CD4-positive, alpha-beta T cell treated with Interleukin-15 for 1 hour (primary cell): ENCODE results near the gene OPN4.
"Not testable (repeated sequence)": the region's sequence is repeated elsewhere in the genome, so short reads cannot be mapped to it uniquely, and the experiment has no call there.

Source experiments
- DNase-seq: peaks from one replicate; pipeline ENCODE4 v3.0.0-alpha.2; 2020

OPN4 gene, protein sequence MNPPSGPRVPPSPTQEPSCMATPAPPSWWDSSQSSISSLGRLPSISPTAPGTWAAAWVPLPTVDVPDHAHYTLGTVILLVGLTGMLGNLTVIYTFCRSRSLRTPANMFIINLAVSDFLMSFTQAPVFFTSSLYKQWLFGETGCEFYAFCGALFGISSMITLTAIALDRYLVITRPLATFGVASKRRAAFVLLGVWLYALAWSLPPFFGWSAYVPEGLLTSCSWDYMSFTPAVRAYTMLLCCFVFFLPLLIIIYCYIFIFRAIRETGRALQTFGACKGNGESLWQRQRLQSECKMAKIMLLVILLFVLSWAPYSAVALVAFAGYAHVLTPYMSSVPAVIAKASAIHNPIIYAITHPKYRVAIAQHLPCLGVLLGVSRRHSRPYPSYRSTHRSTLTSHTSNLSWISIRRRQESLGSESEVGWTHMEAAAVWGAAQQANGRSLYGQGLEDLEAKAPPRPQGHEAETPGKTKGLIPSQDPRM

DNA sequence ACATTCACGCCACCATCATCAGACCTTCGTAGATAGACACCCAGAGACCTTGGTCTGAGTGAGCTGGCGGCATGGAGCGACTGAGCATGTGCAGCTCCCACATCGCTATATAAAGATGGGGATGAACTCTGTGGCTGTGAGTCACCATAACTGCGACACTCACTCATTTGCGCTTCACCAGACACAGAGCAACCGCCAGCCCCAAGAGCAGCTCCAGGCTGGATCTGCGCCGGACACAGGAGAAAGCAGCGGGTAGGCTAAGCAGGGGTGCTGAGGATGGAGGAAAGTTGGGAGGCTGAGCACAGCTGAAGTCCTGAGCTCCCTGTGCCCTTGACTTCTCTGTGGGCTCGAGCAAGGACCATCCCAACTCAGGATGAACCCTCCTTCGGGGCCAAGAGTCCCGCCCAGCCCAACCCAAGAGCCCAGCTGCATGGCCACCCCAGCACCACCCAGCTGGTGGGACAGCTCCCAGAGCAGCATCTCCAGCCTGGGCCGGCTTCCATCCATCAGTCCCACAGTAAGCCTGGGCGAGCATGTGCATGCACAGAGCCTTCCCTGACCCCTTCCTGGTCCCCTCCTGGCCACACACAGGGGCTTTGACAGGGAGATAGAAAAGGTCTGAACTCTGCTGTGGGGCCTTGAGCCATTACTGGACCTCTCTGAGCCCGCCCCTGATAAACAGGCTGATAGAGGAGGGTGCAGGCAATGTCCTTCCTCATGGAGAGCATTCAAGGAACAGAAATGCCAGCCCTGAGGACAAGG lies at the start of gene OPN4:
Gene OPN4, plus strand, starts transcription at position 137 of the 762 bp plus-strand sequence. Its CDS starts 237 bp downstream, at position 374.
- DNase-seq = no peak

DNA sequence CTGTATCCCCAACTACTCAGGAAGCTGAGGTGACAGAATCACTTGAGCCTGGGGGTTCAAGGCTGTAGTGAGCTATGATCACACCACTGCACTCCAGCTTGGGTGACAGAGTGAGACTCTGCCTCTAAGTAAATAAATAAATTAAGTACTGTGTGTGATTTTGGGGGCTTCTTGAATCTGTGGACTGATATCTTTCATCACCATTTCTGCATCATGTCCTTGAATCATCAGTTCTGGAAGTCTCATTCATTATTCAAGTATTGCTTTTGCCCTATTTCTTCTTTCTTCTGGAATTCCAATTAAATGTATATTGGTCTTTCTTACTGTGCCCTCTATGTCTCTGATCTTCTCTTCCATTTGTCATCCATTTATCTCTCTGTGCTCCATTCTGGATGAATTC lies 46.7 kb upstream of the OPN4 start:
- no peak for DNase-seq

DNA sequence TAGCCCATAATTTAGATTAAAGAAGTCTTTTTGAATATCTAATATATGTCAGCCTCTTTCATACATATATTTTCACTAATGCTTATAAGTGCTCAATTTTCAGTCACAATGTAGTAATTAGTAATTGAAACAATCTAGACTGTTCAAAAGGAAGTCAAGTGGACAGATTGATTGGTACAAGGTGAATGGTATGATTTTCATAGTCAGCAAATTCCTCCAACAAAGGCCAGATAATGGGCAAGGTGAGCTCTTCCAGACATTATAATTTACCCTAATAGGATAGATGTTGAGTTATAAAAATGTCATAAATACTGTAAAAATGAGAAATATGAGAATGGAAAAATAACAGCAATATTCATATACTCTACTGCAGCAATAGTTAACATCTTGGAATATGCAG lies 44.4 kb upstream of the OPN4 start:
- DNase-seq = no peak

DNA sequence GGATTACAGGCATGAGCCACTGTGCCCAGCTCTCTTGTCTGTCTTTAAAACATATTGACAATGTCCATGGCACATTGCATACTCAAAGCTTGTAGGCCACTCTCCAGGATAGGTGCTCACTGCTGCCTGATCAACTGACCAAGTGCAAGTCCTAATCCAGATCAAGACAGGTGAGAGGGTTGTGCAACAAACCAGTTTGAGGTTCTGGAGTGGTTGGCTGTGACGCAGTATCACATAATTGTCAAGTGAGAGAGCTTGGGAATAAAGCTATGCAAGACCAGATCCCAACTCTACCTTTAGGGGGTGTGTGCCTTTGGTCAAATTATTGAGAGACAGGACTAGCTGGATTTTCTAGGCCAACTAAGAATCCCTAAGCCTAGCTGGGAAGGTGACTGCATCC lies 43.0 kb upstream of the OPN4 start:
- no peak for DNase-seq

DNA sequence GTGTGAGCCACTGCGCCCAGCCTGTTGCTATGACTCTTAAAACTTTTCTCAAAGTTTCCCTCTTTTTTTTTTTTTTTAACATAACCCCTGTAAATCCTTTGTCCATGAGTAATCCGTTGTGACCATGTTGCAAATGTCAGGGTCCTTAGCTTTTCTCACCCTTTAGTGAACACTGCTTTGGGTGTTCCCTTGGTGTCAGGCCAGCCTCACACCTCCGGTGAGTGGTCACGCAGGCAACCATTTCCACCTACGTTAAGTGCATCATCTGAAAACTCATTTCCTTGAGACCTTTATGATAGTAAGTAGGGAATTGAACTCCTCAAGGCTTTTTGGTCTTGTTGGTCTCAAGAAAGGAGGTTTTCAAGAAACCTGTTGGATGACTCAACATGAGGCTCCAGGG lies 41.3 kb upstream of the OPN4 start:
- no peak for DNase-seq

DNA sequence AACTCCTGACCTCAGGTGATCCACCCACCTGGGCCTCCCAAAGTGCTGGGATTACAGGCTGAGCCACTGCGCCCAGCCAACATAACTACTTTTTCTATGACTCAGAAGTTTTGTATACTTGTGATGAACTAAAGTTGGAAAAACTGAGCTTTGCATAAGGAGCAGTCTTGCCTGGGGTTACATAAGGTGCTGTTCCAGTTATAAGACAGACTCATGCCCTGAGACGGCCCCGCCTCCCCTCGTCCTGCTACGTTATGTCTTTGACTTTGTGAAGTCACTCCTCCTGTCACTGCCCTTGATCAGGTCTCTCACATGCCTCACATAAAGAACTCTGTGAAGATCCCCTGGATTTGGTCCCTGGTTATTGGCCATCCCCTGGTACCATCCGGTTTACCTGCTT lies 40.4 kb upstream of the OPN4 start:
- DNase-seq = no peak

DNA sequence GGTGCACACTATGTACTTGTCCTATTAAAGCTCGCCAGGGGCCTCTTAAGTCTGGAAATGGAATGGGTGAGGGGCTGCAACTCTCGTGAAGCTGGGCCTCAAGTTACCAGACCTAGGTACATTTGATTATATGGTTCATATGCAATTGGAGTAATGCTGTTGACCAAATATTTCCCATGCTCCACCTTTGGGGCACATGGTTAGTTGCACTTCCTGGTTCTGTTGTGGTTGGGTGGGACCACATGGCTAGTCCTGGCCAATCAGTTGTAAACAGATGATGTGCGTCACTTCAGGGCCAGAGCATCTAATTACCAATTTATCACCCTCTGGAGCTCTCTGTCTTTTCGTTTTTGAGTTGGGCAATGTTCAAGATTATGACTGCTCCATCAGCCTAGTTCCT lies 39.5 kb upstream of the OPN4 start:
- DNase-seq = no peak

DNA sequence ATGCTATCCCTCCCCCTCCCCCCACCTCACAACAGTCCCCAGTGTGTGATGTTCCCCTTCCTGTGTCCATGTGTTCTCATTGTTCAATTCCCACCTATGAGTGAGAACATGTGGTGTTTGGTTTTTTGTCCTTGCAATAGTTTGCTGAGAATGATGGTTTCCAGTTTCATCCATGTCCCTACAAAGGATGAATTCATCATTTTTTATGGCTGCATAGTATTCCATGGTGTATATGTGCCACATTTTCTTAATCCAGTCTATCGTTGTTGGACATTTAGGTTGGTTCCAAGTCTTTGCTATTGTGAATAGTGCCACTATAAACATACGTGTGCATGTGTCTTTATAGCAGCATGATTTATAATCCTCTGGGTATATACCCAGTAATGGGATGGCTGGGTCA lies 37.1 kb upstream of the OPN4 start:
- not testable (repeated sequence) for DNase-seq

DNA sequence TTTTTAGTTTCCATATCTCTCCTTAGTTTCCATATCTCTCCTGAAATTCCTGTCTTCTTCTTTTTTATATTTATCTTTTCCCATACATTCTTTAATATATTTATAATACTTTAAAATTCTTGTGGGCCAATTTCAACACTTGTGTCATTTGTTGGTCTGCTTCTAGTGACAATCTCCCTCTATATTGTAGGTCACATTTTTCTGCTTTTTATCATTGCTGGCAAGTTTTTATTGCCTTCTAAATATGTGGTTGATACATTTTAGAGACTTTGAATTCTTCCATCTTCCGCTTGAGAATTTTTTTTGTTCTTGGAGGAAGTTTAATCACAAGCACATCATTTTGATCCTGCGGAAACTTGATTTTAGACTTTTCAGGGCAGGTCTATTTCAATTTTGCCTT lies 26.0 kb upstream of the OPN4 start:
- DNase-seq = no peak

DNA sequence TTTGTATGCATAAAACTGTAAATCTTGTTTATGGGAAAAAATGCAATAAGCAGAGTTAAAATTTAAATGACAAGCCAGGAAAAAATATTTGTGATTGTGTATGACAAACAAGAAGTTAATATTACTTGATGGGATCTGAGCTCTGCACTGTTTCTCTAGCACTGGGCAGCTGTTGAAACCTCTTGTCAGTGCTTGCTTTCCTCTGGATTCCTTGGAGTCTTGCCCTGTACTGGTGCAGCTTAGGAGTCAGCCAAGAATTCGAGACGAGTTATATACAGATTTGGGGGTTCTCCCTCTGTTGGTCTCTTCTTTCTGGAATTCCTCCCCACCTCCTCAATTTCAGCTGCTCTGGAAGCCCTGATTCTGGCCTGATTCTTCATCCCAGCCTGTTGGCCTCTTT lies 24.3 kb upstream of the OPN4 start:
- no peak for DNase-seq

DNA sequence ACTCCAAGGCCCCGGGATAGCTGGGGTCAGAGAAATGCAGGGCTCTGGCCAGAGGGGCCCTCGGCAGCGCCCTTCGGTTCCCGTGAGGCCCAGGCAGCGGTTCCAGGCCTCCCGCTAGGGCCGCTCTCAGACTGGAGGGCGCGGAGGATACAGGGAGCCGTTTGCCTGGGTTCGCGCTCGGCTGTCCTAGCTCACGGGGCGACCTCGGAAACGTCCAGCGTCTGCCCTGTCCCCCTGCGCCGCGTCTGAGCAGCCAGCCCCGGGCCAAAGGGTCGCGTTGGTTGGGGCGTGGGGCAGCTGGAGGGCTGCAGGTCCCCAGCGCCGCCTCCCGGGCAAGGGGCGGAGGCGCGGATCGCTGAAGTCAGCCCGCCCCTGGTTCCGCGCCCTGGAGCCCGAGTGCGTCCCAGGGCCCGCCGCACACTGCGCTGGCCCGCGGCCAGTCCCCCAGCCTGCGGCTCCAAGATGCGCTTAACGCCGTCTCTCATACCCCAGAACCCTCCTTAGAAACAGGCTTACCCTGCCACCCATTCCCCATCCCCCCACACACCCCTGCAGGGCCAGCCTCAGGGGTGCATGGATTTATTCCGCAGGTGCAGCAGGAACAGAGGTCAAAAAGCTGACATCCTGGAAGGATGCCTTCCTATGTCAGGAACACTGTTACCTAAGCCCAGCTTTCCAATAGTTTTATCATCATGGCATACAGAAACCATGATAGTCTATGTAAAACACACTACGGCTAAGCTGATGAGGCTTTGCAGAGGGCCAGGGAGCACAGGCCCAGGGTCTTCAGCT lies 22.1 kb upstream of the OPN4 start:
- no peak for DNase-seq

DNA sequence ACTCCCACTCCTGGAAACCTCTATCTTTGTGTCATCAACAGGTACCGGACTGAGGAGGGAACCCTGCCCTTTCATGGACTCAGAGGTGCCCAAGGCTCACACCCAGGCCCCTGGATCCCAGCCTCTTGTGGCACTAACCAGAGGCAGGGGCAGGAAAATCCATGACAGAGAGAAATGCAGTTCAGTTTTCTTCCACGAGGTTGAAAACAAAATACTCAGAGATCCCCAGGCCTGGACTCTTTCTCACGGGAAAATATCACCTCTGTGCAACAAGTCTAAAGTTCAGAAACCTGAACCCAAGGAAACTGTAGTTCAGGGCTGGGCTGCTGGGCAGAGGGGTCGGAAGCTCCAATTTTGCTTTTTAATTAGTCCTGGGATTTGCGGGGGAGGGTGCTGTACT lies 21.4 kb upstream of the OPN4 start:
- DNase-seq = no peak

DNA sequence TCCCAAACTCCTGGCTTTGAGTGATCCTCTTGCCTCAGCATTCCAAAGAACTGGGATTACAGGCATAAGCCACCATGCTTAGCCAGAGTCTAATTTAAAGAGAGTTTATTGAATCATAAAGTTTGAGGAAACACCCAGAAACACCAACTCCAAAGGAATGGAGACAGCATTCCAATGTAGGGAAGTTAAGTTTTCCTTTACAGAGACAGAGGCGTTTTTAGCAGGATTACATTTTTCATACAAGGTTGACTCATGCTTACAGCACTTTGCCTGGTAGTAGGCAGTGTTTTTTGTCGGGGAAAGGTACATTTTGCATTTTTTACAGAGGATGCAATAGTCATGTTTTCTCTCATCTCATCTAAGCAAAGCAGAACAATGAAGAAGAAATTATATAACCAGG lies 18.9 kb upstream of the OPN4 start:
- no peak for DNase-seq

DNA sequence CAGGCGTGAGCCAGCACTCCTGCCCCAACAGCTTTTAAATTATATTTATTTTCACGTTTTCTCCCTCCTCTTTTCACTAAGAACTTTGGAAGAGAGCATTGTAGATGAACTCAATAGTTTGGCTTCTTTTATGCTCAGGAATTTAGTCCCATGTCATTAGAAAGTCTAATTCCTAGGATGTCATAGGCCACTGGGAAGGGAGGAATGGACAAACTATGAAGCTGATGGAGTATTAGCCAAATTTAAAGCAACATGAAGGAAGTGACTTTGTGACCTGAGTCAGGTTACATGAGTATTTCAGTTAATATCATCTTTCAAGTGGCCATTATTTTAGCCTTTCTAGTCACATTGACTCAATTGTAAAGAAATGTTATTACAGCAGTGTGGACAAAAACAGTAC lies 18.0 kb upstream of the OPN4 start:
- no peak for DNase-seq

DNA sequence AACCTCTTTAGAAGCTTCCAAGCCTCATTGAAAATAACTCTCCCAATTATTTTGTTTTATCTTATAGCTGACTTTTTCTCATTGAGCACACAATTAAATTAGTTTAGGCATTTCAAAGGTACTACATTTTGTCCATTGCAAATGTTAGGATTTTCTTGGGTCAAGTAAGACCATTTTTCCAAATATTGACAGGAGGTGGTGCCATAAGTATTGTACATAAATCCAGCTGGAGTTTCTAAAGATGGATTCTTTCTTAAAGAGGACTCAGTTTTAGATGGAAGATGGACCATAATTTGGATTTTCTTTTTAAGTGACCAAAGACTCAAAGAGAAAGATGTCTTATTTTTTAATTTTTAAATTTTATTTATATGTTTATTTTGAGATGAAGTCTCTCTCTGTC lies 12.3 kb upstream of the OPN4 start:
- DNase-seq = no peak

DNA sequence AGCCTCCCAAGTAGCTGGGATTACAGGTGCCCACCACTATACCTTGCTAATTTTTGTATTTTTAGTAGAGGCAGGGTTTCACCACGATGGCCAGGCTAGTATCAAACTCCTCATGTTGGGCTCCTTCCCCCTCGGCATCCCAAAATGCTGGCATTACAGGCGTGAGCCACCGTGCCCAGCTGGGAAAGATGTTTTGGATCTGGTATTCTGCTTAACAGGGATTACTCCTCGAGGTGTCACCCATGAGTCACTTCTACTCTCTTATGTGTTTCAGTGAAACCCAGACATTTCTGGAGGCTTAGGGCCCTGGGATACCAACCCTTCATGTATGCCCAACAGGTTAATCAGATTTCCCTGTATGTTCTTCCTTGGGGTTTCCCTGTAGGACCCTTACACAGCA lies 11.8 kb upstream of the OPN4 start:
- no peak for DNase-seq

DNA sequence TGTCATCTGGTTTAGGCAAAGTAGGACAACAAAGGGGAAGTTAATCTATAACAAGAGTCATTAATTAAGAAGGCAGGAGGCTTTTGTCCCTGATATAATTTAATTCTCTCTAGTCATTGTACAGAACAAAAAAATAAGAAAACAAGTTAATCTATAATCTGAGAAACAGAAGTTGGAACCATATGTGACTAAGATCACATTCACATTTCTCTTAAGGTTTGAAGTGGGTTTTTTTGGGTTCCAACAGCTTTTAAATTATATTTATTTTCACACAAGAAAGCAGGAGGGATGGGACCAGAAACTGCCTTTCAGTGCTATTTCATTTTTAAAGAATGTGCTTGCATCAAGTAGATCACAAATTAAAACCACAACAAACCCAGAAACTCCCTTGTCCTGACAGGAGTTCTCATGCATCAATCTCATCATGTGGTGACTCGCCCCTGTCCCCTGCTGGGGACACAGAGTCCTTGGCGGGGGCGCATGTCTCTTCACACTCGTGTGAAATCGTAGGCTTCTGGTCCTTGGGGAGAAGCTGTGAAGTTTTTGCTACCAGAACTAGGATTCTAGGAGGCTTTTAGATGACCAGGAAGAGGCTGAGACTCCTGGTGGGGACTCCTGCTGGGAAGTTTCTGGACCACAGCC lies 10.1 kb upstream of the OPN4 start:
- DNase-seq = no peak

DNA sequence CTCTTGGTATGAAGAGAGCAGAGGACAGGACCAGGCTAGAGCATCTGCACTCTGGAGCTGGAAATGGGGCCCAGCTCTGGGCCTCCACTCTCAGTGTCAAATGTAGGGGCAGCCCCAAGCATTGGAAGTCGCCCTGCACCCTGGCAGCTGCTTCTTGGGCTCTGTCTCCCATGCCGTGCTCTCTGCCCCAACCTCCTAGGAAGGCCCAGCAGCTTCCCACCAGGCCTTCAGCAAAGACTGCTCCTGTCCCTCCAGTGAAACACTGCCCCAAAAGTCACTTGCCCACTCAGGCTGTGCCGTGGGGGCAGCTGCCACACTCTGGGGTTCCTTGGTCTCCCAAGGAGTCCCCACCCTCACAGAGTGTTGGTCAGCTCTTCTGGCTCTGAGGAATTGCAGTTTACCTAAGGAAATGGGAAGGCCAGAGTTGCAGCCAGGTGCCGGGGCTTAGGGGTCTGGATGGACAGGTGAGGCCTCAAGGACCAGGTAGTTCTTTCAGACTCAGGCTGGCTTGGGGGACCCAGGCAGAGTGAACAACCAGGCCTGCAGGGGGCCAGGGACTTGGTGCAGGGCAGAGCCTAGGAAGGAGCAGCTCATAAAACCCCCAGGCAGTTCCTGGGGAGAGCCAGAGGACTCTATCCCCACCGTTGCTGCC lies 9.4 kb upstream of the OPN4 start:
- no peak for DNase-seq

DNA sequence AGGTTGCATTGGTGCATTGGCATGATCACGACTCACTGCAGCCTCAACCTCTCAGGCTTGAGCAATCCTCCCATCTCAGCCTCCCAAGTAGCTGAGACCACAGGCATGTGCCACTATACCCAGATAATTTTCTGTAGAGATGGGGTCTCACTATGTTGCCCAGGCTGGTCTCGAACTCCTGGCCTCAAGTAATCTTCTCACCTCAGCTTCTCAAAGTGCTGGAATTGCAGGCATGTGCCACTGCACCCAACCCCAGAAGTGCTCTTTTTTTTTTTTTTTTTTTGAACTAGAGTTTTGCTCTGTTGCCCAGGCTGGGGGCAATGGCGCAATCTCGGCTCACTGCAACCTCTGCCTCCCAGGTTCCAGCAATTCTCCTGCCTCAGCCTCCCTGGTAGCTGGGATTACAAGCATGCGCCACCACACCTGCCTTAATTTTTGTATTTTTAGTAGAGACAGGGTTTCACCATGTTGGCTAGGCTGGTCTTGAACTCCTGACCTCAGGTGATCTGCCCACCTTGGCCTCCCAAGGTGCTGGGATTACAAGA lies 8.7 kb upstream of the OPN4 start:
- DNase-seq = not testable (repeated sequence)

DNA sequence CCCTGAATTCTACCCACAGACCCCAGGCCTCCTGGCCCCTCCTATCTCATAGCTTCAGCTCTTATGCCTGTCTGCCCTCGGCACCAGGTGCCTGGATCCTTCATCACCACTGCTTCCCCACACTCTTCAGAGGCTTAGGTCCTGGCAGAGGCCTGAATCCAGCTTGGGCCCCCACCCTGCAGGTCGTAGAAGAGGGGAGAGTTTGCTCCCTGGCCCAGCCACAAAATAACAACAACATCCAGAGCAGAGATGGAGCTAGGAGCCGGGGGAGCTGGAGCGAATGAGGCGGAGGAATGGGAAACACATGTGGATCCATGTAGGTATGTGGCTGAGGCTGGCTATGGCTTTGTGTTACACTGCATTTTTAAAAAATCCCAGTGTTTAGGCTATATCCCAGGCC lies 7.8 kb upstream of the OPN4 start:
- DNase-seq = peak; percentile 6

DNA sequence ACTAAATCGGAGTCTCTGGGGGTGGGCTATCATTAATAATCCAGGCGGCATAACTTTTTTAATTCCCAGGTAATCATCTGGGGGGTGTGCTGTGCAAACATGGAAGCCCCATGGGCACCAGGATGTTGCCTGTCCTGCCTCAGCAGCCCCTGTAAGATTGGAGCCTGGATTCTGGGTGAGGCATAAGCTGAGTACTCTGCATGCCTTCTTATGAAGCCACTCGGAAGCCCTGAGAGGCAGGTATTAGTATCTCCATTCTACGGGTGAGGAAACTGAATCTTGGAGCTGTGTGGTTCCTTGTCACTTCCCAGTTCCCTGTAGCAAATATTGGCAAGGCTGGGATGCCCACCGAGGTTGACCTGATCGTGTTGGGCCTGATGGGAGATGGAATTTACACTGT lies 7.4 kb upstream of the OPN4 start:
- no peak for DNase-seq
